GM10266 (cell line): ENCODE measurements around the gene OPHN1.
"Not testable (repeated sequence)": the region's sequence is repeated elsewhere in the genome, so short reads cannot be mapped to it uniquely, and the experiment has no call there.

Experiments
- DNase-seq: peaks from one replicate; pipeline ENCODE4 v3.0.0; 2012; ENCODE audit errors: extremely low spot score
- TF ChIP-seq, protein P1 (sequence below): IDR thresholded peaks from 2 replicates; pipeline ENCODE4 v1.5.1; 2012; ENCODE audit warnings: mild to moderate bottlenecking, low read depth; ENCODE audit not compliant: control insufficient read depth, insufficient read depth; ENCODE audit errors: missing control alignments

Gene OPHN1

DNA sequence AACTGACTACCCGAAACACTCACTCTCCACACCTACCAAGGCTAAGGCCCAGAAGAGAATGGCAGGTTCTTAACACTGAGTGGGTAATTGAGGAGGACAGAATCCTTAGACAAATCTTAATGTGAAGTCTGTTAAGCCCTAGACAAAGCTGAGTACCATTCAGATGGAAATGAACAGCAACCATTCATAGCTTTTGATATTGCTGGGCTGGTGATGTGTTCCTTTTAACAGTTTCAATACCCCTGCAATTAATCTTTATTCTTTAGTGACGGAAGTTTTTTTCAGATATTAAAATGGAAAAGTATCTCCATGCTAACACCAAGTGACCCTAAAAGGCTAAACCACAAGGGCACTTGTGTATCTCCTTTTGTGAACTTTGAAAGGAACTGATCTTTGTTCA is 334.9 kb downstream of the OPHN1 start:
- TF ChIP-seq, protein P1, sequence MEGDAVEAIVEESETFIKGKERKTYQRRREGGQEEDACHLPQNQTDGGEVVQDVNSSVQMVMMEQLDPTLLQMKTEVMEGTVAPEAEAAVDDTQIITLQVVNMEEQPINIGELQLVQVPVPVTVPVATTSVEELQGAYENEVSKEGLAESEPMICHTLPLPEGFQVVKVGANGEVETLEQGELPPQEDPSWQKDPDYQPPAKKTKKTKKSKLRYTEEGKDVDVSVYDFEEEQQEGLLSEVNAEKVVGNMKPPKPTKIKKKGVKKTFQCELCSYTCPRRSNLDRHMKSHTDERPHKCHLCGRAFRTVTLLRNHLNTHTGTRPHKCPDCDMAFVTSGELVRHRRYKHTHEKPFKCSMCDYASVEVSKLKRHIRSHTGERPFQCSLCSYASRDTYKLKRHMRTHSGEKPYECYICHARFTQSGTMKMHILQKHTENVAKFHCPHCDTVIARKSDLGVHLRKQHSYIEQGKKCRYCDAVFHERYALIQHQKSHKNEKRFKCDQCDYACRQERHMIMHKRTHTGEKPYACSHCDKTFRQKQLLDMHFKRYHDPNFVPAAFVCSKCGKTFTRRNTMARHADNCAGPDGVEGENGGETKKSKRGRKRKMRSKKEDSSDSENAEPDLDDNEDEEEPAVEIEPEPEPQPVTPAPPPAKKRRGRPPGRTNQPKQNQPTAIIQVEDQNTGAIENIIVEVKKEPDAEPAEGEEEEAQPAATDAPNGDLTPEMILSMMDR = no peak
- DNase-seq = no peak

GRCh38 chrX:68090266-68090665 is 343.0 kb downstream of the OPHN1 start:
- TF ChIP-seq, protein P1 = no peak
- DNase-seq = no peak

- TF ChIP-seq, protein P1 = no peak
- DNase-seq = no peak
These were observed 345.8 kb downstream of the OPHN1 start for GRCh38 chrX:68087526-68087925.

DNA sequence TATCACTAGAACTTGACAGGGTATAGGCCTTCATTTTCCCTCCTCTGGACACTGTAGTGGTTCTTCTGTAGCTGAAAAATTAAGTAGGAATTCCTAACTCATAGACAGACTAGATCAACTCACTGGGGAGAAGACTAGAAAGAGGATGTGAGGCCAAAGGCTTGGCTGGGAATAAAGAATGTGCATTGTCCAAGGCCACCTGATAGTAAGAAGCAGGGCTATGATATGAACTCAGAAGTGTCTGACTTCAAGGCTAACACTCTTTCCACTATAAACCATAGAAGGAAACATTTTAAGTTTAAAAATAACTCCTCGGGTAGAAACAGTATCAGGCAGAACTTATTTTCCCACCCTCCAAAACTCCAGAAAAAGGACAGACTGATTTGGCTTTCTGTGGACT is 346.6 kb downstream of the OPHN1 start:
- no peak for DNase-seq
- TF ChIP-seq, protein P1 = no peak

GRCh38 chrX:68084765-68085164 is 348.5 kb downstream of the OPHN1 start:
- DNase-seq = no peak
- TF ChIP-seq, protein P1 = no peak

- no peak for DNase-seq
- TF ChIP-seq, protein P1 = no peak
These were observed 349.8 kb downstream of the OPHN1 start for GRCh38 chrX:68083510-68083909.

- TF ChIP-seq, protein P1 = no peak
- DNase-seq = no peak
These were observed 353.3 kb downstream of the OPHN1 start for GRCh38 chrX:68079961-68080360.

DNA sequence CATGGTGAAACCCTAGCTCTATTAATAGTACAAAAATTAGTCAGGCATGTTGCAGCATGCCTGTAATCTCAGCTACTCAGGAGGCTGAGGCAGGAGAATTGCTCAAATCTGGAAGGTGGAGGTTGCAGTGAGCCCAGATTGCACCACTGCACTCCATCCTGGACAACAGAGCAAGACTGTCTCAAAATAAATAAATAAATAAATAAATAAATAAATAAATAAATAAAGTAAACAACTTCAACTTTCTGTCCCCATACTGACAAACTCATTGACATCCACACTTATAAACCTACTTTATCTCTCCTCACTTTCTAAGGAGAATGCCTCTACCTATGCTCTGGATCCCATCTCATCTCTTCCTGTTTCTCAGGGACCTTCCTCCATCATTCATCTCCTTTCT is 354.5 kb downstream of the OPHN1 start:
- not testable (repeated sequence) for DNase-seq
